H1 (cell line): ENCODE measurements around the gene IL21R. TPM values are rescaled to one million over a fixed set of nuclear protein-coding genes. Genes with fewer than 3 reads are reported as not detected.

Source experiments
- EZH2 ChIP-seq: fragments of 200-600 bp; sonication (generic); IDR thresholded peaks from 2 replicates; pipeline ENCODE4 v1.7.1; 2012; ENCODE audit warnings: low read depth, mild to moderate bottlenecking, moderate library complexity, low read length, inconsistent platforms; ENCODE audit not compliant: severe bottlenecking
- polyA plus RNA-seq, 7 experiments: library from polyadenylated mRNA; depleted of rRNA in 3 of 7; stranded (reverse) in 5 of 7; unstranded in 2 of 7; fragments of >200 nt in 5 of 7; fragments of 200-250 nt in 2 of 7; gene quantifications; 1 replicate in 5 of 7; 2 replicates in 1 of 7; 4 replicates in 1 of 7; pipeline versions ENCODE4 v1.2.1 to v1.2.3, GENCODE V29; 2011 to 2013; ENCODE audit warnings: missing spikeins in 2 of 7, mixed read lengths in 2 of 7
- total RNA-seq: library from RNA; stranded (reverse); fragmentation: NEBNext Ultra II Directional; extraction: Animal tissue kit (Norgen Biotek cat#: 25700); gene quantifications from 2 replicates; pipeline ENCODE4 v1.2.1, GENCODE V29; 2021

The IL21R gene
- total and polyA plus RNA-seq, 2 of the 8 experiments (the other 6 are each of a cell fraction or from before 2014, with no cell fraction given), result 0.34 to 0.70 TPM

DNA sequence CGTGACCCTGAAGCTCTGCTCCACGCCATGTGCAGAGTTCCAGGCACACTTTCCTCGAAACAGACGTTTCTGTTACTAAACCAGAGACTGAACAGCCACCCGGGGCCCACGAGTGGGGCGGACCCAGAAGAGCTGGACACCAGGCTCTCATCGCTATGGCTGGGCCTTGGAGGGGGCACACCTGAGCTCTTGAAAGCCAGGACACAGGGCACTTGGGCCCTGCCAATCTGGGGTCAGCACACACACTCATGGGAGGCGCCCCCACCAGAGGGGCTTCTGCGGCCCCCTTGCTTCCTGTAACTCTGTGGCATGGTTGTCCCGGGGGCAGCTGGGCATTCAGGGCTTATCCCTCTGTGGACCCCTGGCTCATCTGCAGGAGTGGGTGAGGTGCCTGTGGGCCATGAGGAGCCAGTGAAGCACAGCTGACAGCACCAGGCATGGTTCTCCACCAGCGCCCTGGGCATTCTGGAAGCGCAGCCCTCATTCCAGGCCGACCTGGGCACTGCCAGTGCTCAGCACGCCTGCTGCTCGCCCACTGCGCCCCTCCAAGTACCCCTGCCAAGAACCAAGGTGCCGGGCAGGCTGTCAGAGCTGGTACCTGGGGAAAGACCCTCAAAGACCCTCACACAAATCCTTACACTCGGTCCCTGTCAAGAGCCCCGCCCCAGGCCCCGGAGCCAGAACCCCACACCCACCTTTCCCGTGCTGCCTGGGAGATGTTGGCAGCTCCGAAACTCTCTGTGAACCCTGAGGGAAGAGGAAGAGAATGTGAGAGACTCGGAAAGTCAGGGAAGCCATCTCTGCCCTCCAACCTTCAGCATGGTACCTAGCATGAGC lies 61.1 kb downstream of the IL21R start (continued):
- no peak for TF ChIP-seq EZH2
